GF-D8 (cell line): ENCODE measurements around the gene SGSH.
"Not testable (repeated sequence)": the region's sequence is repeated elsewhere in the genome, so short reads cannot be mapped to it uniquely, and the experiment has no call there.

ENCODE experiments used
- DNase-seq: peaks from one replicate; lab custom pipeline; 2025; lab: John Stamatoyannopoulos, UW

SGSH gene

GRCh38 chr17:80220054-80220735 is at the start of gene SGSH, which contains the start of gene SLC26A11:
Gene SGSH (minus strand): TSS chr17:80220333. CDS start chr17:80220313, 20 bp downstream.
Gene SLC26A11 (plus strand): TSS chr17:80220427. CDS start chr17:80221561, 1,134 bp downstream.
- DNase-seq, result no peak

- DNase-seq, result no peak
Measured at GRCh38 chr17:80269405-80269807, 49.3 kb upstream of the SGSH start.

- no peak for DNase-seq
Measured at GRCh38 chr17:80268427-80268826, 48.3 kb upstream of the SGSH start.

- no peak for DNase-seq
Measured at GRCh38 chr17:80267391-80267790, 47.3 kb upstream of the SGSH start.

- no peak for DNase-seq
Measured at GRCh38 chr17:80265205-80266068, 45.3 kb upstream of the SGSH start.

GRCh38 chr17:80264205-80265075 is 44.3 kb upstream of the SGSH start:
- DNase-seq, result no peak

GRCh38 chr17:80263253-80264204 is 43.4 kb upstream of the SGSH start:
- DNase-seq, result peak; percentile 10

- DNase-seq, result no peak
Measured at GRCh38 chr17:80262775-80263244, 42.7 kb upstream of the SGSH start.

GRCh38 chr17:80262291-80262690 is 42.2 kb upstream of the SGSH start:
- no peak for DNase-seq

GRCh38 chr17:80261895-80262279 is 41.8 kb upstream of the SGSH start:
- no peak for DNase-seq

- peak; percentile 7 for DNase-seq
Measured at GRCh38 chr17:80261159-80261894, 41.2 kb upstream of the SGSH start.

- DNase-seq, result no peak
Measured at GRCh38 chr17:80260791-80261158, 40.6 kb upstream of the SGSH start, which contains the start of gene RNF213. Gene RNF213 (plus strand): TSS chr17:80260852. CDS start chr17:80263682, 2,830 bp downstream.

GRCh38 chr17:80260069-80260535 is 40.0 kb upstream of the SGSH start:
- no peak for DNase-seq

- no peak for DNase-seq
Measured at GRCh38 chr17:80259457-80260068, 39.4 kb upstream of the SGSH start.

- not testable (repeated sequence) for DNase-seq
Measured at GRCh38 chr17:80258296-80258695, 38.2 kb upstream of the SGSH start.

GRCh38 chr17:80257716-80258213 is 37.6 kb upstream of the SGSH start:
- no peak for DNase-seq

GRCh38 chr17:80256034-80256350 is 35.9 kb upstream of the SGSH start:
- DNase-seq, result no peak

- peak; percentile 87 for DNase-seq
Measured at GRCh38 chr17:80254396-80255251, 34.5 kb upstream of the SGSH start.
